Sigmoid colon (tissue), 4 donors: ENCODE measurements around the gene UNC5C.

ENCODE experiments used
- CTCF ChIP-seq, 4 experiments: fragments of 450-650 bp in 3 of 4; fragments of 200-600 bp in 1 of 4; IDR thresholded peaks; one replicate each; pipeline ENCODE4 v1.5.1; 2016 to 2019; ENCODE audit warnings: antibody characterized with exemption in 4 of 4, mild to moderate bottlenecking in 3 of 4, moderate library complexity in 2 of 4
- EP300 ChIP-seq, 4 donors: sonication (generic); formaldehyde crosslinking; IDR thresholded peaks; one replicate each; pipeline ENCODE4 v1.6.1; 2017; ENCODE audit warnings: antibody characterized with exemption in 4 of 4
- POLR2A ChIP-seq, 2 donors: fragments of 450-650 bp; IDR thresholded peaks; one replicate each; pipeline ENCODE4 v1.6.1; 2016; ENCODE audit warnings: antibody characterized with exemption in 2 of 2, mild to moderate bottlenecking in 2 of 2, moderate library complexity in 2 of 2
- POLR2AphosphoS5 ChIP-seq, 4 donors: sonication (generic); formaldehyde crosslinking; IDR thresholded peaks; one replicate each; pipeline ENCODE4 v1.6.1; 2017; ENCODE audit warnings: antibody characterized with exemption in 4 of 4

GRCh38 chr4:95409750-95410149 is 139.0 kb downstream of the UNC5C start:
- no peak for TF ChIP-seq CTCF (IDR thresholded peaks at IDR 0.05)
- no peak for TF ChIP-seq POLR2A (IDR thresholded peaks at IDR 0.05)
- no peak for TF ChIP-seq POLR2AphosphoS5 (IDR thresholded peaks at IDR 0.05)
- no peak for TF ChIP-seq EP300 (IDR thresholded peaks at IDR 0.05)
